LNCaP clone FGC (cell line): ENCODE results near the gene CALD1.

ENCODE experiments used
- DNase-seq: peaks from one replicate; pipeline ENCODE4 v3.0.0-alpha.2; 2011; ENCODE audit warnings: low read depth
- H3K4me3 ChIP-seq: 2 replicates; pipeline ENCODE4 v1.5.1; 2011; ENCODE audit warnings: mild to moderate bottlenecking, low read depth, low read length, control low read depth
- TF ChIP-seq, protein P1 (sequence below): IDR thresholded peaks from 2 replicates; pipeline ENCODE4 v1.5.1; 2012; ENCODE audit warnings: mild to moderate bottlenecking; ENCODE audit not compliant: control insufficient read depth, insufficient read depth; ENCODE audit errors: extremely low read depth

CALD1 gene, protein sequence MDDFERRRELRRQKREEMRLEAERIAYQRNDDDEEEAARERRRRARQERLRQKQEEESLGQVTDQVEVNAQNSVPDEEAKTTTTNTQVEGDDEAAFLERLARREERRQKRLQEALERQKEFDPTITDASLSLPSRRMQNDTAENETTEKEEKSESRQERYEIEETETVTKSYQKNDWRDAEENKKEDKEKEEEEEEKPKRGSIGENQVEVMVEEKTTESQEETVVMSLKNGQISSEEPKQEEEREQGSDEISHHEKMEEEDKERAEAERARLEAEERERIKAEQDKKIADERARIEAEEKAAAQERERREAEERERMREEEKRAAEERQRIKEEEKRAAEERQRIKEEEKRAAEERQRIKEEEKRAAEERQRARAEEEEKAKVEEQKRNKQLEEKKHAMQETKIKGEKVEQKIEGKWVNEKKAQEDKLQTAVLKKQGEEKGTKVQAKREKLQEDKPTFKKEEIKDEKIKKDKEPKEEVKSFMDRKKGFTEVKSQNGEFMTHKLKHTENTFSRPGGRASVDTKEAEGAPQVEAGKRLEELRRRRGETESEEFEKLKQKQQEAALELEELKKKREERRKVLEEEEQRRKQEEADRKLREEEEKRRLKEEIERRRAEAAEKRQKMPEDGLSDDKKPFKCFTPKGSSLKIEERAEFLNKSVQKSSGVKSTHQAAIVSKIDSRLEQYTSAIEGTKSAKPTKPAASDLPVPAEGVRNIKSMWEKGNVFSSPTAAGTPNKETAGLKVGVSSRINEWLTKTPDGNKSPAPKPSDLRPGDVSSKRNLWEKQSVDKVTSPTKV

DNA sequence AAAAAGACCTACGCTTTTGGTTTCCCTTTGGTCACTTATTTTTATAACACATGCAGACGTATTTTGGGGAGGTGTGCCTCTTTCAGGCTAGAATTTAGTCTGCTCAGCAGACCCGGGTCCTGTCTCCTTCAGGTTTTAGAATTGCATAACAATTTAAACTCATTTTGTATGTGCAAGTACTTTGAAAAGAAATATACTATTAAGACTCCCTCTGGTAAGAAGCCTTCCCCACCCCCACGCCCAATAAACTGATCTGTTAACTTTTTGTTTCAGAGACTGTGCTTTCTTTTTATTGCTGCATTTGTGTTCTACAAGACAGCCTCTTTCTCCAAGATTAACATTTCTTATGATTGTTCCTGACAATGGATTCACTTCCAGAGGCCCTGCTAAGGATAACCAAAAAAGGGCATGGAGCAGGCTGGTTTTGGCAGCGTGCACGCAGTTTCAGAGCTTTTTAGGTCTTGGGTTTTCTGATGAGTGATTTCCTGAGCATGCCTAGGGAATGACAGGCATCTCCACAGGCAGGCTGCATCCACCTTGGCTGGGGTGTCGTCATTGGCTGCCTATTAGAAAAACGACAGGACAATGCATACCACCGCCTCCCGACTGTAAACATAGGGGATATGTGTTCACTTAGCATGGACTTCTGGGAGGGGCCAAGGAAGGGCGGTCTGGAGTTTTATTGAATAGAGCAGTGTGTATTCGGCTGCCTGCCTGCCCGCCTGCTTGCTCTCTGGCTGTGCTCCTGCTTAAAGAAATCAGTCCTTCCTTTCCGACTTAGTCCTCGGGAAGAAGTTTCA lies at the start of gene CALD1:
CALD1 (plus strand) TSS at position 694 of the 800 bp plus-strand sequence. CDS start 88,100 bp downstream, outside the sequence.
- TF ChIP-seq, protein P1, sequence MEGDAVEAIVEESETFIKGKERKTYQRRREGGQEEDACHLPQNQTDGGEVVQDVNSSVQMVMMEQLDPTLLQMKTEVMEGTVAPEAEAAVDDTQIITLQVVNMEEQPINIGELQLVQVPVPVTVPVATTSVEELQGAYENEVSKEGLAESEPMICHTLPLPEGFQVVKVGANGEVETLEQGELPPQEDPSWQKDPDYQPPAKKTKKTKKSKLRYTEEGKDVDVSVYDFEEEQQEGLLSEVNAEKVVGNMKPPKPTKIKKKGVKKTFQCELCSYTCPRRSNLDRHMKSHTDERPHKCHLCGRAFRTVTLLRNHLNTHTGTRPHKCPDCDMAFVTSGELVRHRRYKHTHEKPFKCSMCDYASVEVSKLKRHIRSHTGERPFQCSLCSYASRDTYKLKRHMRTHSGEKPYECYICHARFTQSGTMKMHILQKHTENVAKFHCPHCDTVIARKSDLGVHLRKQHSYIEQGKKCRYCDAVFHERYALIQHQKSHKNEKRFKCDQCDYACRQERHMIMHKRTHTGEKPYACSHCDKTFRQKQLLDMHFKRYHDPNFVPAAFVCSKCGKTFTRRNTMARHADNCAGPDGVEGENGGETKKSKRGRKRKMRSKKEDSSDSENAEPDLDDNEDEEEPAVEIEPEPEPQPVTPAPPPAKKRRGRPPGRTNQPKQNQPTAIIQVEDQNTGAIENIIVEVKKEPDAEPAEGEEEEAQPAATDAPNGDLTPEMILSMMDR, result no peak
- DNase-seq, result peak; percentile 93
- H3K4me3 ChIP-seq, result peak within 1 kb of the TSS; percentile 57

DNA sequence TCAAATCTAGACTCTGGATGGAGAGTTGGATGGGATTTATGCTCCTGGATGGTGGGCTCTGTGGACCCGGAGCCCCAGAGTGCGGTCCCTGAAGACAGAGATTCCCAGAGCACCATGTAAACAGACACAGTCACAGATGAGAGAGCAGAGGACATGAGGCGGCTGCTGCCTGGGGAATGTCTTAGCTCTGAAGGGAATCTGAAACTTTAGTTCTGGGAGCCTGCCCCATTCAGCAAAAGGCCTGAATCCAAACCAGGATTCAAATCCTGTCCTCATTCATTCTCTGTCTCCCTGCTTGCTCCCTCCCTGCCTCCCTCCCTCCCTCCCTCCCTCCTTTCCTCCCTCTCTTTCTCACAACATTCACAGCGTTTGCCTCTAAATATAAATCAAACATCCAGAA lies 49.5 kb upstream of the CALD1 start:
- TF ChIP-seq, protein P1, result no peak
- H3K4me3 ChIP-seq, result no peak overlapping the region

DNA sequence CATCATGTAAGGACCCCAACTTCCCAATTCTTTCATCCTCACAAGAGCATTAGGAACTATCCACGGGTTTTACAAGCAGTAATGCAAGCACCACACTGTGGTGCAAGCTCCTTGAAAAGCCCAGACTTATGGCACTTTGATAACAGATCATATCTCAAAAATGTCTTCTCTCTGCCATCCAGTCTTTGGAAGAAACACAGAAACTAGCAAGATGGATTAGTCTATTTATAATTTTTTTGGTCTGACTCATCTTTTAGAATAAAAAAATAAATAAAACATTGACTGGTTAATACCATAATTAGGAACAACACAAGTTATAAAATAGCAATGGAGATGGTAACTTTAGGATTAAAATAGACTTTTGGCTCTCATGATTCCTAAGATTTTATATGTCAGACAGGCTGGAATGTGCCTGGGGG lies 49.0 kb upstream of the CALD1 start:
- DNase-seq, result no peak
- H3K4me3 ChIP-seq, result no peak overlapping the region

More for the DNA sequence above, 49.5 kb upstream of the CALD1 start:
- DNase-seq, result no peak

DNA sequence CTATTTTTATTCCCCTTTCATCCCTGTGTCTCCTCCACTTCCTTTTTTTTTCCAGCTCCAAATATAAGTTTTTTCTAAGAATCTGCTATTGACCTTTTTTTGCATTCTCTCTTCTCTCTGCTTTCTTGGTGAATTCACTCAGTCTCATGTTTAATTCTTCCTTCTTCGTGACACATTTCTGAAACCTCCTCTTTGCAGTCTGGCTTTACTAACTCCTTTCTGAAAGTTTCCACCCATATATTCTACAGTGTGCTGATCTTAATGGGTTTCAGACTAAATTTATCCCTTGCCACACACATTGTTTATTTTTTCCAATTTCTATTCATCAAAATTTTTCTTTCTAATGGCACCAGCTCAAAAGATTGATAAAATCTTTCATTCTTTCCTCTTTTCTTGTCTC lies 47.8 kb upstream of the CALD1 start:
- H3K4me3 ChIP-seq, result no peak overlapping the region
- DNase-seq, result no peak
- TF ChIP-seq, protein P1, result no peak

More for the DNA sequence above, 49.0 kb upstream of the CALD1 start:
- TF ChIP-seq, protein P1, result no peak

DNA sequence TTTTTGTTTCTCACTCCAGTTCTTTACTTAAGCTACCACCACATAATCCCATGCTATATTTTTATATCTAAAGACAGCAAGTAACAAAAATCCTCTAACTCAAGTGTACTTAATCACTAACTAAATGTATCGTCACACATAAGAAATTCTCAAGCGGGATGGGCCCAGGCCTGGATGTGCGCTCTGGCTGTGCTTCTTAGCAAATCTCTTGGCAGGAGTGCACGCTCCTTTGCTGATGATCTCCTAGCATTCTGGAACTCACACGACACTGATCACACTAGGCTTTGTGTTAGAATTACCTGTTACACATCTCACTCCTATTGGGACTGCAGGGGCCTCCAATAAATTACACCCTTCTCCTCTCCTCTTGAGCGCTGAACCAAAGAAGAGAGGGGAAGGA lies 46.7 kb upstream of the CALD1 start:
- TF ChIP-seq, protein P1, result no peak
- DNase-seq, result no peak
- H3K4me3 ChIP-seq, result no peak overlapping the region

DNA sequence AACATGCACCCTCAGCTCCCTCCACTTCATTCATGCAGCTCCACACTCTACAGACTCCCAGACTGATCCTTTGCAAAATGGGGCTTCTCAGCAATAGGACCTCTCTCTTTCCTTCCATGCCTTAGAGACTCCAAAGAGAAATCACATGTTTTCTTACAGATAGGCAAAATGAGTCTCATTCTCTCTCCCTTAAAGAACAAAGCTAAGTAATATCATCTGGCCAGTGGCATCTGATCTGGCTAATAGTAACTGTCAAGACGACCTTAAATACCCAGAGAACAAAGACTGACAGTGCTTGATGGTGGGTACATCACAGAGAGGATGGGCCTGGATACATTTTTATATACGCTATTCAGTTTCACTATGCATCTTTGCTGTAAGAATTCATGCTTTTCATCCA lies 43.1 kb upstream of the CALD1 start:
- TF ChIP-seq, protein P1, result no peak
- no peak overlapping the region for H3K4me3 ChIP-seq
- DNase-seq, result no peak
